Measurements from ENCODE around the gene TAL2.

Gene TAL2

DNA sequence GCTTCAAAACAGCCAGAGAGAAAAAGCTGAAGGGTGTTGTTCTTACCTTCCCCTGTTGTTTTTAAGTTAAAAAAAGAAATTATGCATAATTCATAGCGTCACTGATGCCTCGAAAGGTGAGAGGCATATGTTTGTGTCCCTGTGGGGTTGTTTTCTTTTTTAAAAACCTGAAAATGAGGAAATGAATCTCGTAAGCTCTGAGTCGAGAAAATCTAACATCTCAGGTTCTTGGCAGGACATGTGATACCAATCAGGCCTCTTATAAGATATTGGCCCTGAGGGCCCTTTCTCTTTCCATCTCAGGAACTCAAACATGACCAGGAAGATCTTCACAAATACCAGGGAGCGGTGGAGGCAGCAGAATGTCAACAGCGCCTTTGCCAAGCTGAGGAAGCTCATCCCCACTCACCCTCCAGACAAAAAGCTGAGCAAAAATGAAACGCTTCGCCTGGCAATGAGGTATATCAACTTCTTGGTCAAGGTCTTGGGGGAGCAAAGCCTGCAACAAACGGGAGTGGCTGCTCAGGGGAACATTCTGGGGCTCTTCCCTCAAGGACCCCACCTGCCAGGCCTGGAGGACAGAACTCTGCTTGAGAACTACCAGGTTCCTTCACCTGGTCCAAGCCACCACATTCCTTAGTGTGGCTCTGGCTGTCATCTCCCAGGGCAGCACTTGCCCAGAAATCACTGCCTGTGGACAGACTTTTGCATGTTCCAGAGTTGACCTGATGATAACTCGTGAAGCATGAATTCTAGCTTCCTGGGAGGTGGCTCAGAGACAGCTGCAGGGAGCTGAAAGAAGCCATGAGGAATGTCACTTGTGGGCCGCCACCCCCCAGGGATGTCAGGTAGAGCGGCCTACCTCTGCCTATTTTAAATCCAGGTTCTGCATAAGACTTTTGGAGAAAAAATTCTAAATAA is at the start of gene TAL2:
Gene TAL2 (plus strand): TSS at position 274 of the 921 bp plus-strand sequence. CDS start 40 bp downstream, at position 314.
- no peak for DNase-seq (ENCODE audit: low spot score)

DNA sequence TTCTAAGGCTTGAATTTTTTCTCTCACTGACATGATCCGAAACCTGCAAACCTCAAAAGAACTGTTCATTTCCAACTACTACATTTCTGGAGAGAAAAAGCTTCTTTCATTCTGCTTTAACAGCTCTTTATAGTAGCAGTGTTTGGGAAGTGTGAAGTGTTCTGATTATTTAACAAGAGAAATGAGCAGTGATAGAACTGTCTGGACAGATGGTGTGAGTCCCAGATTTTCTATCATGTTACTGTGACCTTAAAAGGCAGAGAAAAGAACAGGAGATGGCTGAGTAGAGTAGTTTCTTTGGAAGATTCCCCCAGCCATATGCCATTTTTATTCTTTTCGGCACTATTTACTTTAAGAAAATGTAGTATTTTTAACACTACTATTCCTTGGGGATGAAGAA is 41.3 kb upstream of the TAL2 start:
- no peak for DNase-seq (ENCODE audit: low spot score)

DNA sequence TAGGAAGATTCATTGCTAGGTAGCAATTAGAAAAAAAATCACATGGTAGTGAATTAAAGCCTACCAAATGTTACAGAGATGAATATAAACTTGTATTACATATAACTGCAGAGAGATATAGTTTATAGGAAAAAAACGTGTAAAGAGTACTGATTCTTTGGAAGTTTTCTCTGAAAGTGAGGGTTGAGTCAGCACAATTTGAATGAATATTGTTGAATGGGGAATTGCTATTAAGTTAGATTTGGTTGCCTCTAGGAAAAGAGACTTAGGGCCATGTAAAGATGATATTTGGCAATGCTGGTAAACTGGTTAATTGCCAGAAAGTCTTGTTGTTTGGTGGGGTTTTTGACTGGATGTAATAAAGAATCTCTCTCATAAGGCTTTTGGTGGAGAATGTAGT is 37.2 kb upstream of the TAL2 start:
- DNase-seq (ENCODE audit: low spot score) = no peak

DNA sequence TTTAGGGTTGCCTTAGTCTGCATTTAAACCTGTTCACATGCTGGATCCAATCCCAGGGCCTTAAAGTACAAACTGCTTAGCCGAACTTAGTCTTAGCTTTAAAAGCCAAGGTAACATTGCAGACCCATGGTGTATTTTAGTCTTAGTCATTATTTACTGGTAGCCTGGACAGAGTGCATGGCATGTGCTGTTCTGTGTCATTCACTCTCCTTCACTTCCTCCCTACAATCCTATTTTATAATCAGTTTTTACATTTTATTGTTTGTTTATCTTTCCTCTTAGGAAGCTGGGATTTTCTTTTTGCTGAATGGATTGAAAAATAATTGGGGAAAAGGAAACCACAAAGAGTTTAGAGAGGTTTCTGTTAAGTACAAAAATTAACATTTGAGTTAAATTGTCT is 29.4 kb upstream of the TAL2 start:
- DNase-seq (ENCODE audit: low spot score) = no peak

DNA sequence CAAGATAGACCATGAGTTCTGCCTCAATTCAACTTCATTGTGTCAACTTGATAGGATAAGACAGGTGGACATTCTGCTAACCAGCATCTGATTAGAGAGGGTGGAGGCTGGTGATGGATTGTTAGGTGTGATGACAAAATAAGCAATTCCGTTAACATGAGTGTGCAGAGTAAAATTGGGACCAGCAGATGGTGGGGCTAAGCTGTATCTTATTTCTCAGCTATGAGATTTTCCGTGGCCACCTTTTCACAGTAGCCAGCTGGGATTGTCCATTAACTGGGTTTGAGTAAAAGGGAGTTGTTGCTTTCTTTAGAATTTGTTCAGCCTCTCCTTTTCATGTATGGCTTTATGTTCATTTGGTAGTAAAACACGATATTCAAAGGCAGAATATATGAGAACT is 28.8 kb upstream of the TAL2 start:
- DNase-seq (ENCODE audit: low spot score) = no peak

DNA sequence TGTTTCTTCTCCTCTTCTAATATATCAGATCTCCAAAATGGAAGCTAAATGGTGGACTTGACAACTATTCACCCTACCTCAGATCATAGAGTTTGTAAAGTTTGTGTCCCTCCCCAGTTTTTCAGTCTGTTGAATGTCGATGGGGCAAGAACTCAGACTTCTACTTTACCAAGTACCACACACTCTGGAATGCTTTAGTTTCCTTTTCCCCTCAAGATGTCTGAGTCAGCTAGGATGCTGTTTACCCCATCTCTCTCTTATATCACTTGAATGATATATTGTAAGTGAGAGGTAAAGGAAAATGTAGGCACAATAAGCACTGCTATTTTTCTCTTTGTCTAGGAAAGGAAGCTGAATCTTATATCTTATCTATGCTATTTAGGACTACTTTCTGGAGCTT is 25.9 kb upstream of the TAL2 start:
- DNase-seq (ENCODE audit: low spot score) = no peak

DNA sequence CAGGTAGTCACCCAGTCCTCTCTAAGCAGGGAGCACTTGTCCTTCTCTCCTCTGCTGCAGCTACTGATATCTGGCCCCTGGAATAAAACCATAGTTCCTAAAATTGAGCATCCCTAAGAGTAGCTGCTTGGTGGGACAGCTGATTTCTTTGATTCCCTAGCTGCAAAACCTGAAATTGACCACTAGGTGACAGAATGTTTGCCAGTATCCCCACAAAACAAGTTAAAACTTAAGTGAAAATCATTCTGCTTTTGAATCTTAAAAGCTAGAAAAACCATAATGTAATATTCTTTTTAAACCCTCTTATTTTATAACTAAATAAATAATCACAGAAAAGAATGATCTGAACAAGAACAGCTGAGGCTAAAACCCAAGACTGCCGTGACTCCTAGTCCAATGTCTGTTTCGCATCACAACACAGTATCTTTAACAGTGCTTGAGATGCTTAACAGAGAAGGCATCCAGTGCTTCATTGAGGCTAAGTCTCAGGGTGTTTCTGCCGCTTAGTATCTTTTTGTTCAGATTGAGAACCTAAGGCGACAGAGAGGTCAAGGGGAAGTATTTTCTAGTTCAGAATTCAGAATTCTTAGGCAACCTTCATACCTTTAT is 24.4 kb upstream of the TAL2 start:
- DNase-seq (ENCODE audit: low spot score) = no peak

DNA sequence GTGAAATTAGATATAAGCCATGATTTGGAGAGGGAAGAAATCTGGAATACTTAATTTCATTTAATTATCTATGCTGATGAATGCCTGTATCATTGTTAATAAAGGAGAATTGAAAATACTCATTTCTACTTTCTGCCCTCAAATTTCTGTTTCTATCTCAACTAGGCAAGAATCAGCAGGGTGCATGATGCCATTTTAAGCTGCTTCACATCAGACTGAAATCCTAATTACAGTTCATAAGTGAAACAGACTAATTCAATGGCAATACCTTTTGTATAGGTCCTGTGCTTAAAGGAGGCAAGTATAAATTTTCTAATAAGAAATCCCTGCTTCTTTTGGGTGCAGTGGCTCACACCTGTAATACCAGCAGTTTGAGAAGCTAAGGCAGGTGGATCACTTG is 22.3 kb upstream of the TAL2 start:
- no peak for DNase-seq (ENCODE audit: low spot score)

DNA sequence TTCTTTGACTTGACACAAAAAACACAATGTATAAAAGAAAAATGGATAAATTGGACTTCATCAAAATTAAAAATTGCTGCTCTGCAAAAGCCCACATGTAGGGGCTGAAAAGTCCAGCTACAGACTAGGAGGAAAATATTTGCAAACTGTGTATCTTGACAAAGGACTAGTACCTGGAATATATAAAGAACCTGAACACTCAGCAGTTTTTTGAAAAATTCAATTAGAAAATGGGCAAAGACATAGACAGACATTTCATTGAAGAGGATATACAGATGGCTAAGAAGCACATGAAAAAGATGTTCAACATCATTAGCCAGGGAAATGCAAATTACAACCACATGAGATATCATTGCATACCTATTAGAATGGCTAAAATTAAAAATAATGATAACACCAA is 18.5 kb upstream of the TAL2 start:
- no peak for DNase-seq (ENCODE audit: low spot score)

DNA sequence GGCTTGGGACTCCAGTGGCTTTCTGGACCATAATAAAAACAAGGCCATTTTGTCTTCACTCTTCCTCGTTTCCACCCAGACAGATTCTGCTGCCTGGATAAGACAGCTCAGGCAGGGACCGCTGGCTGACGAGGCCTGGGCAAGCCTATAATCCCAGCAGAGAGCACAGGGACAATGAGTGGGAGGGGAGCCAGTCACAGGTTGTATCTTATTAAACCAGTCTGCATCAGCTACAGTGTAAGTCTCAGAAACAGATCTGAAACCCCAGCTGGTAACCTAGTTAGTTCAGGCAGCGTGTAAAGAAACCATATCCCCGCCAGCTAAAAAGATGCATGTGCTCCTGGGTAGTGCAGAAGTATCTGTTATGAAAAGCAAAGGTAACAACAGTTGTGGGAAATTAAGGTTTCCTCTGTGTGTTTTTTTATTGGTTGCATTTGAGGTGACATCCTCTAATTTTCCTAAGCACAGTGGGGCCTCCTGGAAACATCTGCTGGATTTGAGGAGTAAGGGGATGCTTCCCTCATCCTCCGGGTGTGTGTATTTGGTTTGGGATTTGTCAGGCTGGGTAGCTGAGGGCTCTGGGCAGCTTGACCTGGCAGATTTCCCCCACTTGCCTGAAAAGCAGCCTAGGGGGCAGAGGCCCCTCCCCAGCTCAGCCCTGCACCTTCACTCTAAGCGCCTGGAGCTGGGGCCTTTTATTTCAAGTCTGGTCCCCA is 15.2 kb upstream of the TAL2 start:
- DNase-seq (ENCODE audit: low spot score) = no peak

DNA sequence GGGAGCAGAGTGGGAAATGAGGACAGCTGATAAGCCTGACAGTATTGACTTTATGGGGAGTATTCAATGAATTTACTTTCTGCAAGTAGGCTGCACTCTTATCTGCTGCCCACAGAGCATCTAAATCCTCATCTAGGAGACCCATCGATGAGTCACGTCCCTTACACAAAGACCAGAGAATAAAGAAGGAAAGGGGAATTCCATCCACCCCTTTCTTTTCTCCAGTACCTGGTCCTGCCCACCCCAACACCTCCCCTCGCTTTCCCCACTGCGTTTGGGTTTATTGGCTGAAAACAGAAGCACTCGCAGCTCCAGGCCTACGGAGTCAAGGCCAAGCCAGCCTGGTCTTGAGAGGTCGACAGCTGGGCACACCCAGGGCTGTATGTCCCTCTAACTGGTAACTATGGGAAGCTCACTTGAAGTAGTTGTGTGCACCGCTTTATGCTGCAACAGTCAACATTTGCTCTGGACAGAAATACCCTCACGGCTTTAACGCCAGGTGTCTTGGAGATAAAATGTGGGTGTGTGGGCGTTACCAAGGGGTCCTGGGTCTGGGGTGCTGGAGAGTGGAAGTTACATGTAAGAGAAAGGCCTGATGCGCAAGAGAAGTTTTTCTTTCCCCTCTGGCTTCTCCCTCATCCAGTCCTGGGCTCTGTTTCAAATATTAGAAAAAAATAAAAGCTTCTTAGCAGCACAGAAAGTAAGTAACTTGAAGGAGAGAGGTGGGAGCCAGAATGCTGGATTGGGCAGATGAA is 14.5 kb upstream of the TAL2 start:
- DNase-seq (ENCODE audit: low spot score) = no peak

DNA sequence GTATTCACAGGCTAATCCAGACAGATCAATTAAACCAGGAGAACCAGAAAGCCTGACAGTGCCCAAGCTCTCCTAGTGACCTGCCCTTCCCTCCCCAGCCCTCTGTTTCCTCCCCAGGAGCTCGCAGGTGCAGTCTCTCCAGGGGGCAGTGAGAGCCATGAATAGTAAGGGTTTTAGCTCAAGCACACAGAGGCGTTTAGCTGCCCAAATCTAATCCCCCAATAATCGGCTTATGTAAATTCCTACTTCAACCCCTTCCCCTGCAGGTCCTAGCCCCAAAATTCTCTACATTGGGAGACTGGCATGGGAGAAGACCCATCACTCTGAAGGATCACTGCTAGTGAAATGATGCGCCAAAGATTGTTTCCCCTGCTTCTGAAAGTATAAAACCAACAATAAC is 10.5 kb upstream of the TAL2 start:
- DNase-seq (ENCODE audit: low spot score) = no peak

DNA sequence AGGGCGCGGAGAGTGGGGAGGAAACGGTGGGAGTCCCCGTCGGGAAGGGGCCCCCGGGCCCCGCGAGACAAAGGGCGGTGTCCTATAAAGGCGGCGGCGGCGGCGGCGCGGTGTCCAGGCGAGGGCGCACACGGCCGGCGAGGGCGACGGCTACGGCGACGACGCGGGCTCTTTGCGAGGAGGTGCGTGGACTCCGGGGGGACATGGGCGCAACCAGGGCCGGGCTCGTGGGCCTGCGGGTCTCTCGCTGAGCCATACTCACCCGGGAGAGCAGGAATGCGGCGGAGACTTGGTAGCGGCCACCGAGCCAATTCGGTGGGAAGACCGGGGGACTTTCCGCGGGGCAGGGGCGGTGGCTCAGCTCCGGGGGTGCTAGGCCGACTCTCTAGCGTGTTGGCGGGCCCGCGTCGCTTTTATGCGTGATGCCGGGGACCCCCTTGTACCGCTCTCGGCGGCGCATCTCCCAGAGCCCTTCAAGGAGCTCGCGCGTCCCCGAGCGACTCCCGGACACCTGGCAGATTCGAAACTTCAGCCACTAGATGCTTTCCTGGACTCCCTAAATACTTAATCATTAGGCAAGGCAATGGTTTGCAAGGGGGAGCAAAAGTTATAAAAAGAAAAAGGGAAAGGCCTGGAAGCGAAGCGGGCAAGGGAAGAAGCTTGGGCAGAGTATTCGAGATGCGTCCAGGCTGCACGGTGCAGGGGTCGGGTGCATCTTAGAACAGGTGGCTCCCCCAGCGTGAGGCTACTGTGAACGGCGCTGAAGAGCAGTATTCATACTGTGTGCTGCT is 5.9 kb upstream of the TAL2 start:
- DNase-seq (ENCODE audit: low spot score) = peak; percentile 35

DNA sequence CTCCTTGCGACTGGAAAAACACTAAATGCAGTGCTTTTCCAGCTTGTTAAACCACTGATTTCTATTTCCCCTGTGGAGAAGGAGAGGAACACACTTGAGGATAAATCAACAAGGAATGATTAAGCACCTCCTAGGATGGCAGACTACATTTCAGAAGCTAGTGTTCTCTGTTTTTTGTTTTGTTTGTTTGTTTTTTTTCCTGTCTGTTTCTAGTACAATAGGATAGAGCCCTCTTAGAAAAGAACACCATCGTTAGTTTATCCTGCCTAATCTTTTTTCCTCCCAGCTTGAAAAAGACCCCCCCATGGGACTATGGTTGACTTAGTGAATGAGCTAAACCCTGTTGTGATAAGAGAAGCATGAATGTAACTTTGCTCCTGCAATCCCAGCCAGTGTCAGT is 3.9 kb upstream of the TAL2 start:
- DNase-seq (ENCODE audit: low spot score) = no peak

DNA sequence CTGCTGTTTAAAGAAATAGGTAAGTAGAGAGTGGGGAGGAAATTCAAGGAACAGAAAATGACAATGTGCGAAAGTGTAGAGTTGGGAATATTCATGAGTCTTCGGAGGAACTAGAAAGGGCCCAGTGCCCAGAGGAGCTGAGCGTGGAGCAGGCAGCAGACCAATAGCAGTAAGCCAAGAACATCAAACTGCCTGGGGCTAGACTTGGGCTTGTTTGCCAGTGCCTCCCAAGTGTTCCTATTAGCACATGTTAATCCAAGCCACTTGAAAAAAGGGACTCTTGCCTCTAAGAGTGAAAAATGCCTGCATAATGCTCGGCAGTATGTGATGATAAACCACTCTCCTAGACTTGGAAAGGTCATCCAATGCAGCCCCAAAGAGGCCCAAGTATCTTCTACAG is 1.2 kb upstream of the TAL2 start:
- DNase-seq (ENCODE audit: low spot score) = no peak

DNA sequence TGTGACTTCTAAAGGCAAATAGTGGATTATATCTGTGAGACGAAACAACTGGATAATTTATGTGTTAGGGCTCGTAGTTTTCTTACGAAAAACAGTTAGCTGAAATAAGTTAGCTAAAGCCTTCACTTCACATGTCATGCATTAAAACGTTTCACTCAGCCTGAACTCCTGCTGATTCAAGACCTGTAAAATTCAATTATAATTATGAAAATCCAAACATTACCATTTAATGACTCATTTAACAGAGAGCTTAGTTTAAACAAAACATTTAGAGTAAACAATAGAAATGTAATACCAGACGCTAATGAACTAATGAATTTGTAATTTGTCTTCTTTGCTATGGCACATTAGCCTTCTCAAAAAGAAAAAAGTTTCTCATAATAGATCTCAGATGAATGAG is 1.7 kb downstream of the TAL2 start:
- DNase-seq (ENCODE audit: low spot score) = no peak

DNA sequence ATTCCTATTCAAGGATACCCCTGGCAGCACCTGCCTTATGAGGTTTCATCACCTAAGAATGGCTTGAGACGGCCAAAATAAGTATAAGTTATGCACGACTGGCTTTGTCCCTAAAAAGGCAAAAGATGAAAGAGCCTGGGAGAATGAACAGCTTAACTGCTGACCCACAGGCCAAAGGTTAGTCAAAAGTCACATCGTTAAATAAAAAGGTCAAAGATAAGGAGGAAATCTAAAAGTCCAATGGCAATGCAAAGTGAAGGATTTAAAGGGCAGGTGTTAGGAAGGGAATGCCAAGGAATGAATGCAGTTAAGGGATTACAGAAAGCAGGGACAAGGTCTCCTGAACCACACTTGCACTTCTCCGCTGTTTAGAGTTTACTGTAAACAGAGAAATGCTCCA is 5.6 kb downstream of the TAL2 start:
- DNase-seq (ENCODE audit: low spot score) = no peak

DNA sequence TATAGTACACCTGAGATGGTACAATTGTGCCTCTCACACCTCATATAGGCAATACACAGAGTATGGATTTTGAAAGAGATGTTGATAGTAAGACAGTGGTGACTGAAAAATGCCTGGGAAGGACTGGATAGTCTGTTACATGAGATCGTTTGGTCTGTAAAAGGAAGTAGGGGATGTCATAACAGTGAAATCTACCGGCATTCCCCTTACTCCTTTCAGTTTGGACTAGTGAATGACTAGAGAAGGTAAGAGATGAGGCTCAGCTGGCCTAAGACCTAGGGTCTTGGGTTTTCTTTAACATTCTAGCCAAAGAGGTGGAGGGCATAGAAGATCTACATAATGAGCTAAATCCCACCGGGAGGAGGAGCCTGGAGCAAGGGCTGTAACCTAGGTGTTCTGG is 8.1 kb downstream of the TAL2 start:
- DNase-seq (ENCODE audit: low spot score) = no peak

DNA sequence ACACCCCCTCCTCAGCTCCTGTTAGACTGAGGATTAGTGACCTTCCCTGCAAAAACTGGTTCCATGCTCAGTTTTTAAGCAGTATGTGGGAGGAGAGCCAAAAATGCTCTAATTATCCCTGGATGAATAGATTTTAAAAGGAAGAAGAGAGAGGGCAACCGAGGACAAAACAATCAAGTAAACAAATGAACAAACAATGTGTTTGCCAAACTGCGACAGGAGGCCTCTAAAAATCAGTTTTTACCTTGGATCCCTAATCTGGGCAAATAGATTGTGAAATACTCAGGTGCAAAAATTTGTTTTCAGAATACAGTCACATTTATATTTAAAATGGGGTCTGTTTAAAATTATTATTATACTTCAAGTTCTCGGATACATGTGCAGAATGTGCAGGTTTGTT is 8.5 kb downstream of the TAL2 start:
- no peak for DNase-seq (ENCODE audit: low spot score)

DNA sequence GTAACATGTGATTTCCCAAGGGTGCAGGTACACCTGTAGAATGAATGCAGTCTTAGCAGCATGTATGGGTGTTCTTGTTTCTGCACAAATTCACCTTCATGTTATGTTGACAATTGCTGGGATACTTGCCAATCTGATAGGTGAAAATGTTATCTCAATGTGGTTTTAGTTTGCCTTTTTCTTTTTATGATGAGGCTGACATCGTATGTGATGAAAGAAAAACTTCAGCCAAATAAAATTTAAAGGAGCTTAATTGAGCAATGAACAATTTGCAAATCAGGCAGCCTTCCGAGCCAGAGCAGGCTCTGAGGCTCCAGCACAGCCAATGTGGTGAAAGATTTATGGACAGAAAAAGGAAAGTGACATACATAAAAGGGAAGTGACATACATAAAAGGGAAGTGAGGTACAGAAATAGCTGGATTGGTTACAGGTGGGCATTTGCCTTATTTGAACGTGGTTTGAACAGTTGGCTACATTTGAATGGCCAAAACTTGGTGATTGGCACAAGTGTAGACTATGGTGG is 10.5 kb downstream of the TAL2 start:
- no peak for DNase-seq (ENCODE audit: low spot score)

DNA sequence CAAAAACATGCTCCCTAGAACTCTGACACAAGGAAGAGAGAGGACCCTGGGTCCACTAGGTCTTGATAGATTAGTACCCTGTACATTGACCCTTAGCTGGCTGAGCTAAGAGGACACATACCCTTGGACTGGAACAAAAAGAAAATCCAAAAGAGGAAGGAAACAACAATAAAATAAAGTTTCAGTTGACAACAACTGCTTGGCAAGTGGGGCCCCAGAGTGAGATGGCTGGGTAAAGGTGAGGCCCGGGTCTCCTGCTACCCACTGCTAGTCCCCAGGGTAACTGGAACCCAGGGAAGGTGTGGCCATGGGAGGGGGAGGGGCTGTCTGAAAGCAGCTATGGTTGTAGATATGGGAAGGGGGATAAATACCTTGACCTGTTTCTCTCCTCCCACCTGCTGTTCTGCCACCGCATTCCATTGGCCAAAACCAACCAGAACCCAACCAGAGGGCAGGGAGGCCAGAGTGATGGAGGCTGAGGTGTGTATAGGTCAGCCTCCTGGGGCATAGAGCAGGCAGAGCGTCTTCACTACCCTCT is 11.7 kb downstream of the TAL2 start:
- no peak for DNase-seq (ENCODE audit: low spot score)
